Subcutaneous abdominal adipose tissue (tissue), 5 donors: Measurements from ENCODE around the gene RASA4.
"Not testable (repeated sequence)": the region's sequence is repeated elsewhere in the genome, so short reads cannot be mapped to it uniquely, and the experiment has no call there.

Source experiments
- H3K27ac ChIP-seq: one replicate; pipeline ENCODE4 v1.7.0; 2013; ENCODE audit warnings: low read depth, mild to moderate bottlenecking, inconsistent platforms, low read length, moderate library complexity
- H3K27me3 ChIP-seq, 5 donors: one replicate each; pipeline ENCODE4 v1.7.0; 2013; ENCODE audit warnings: low read length in 5 of 5, inconsistent platforms in 1 of 5; ENCODE audit not compliant: control insufficient read depth in 5 of 5, insufficient read depth in 4 of 5
- H3K36me3 ChIP-seq, 5 donors: one replicate each; pipeline ENCODE4 v1.7.0; 2013; ENCODE audit warnings: low read length in 5 of 5; ENCODE audit not compliant: control insufficient read depth in 5 of 5, insufficient read depth in 5 of 5
- H3K4me1 ChIP-seq, 5 donors: one replicate each; pipeline ENCODE4 v1.7.0; 2013; ENCODE audit warnings: low read length in 5 of 5, mild to moderate bottlenecking in 3 of 5, moderate library complexity in 1 of 5; ENCODE audit not compliant: control insufficient read depth in 5 of 5, insufficient read depth in 5 of 5
- H3K4me3 ChIP-seq, 5 donors: one replicate each; pipeline ENCODE4 v1.7.0; 2013; ENCODE audit warnings: low read length in 5 of 5, low read depth in 1 of 5
- H3K9ac ChIP-seq, 5 donors: one replicate each; pipeline ENCODE4 v1.7.0; 2013; ENCODE audit warnings: low read length in 5 of 5, mild to moderate bottlenecking in 4 of 5, moderate library complexity in 3 of 5
- H3K9me3 ChIP-seq, 5 donors: one replicate each; pipeline ENCODE4 v1.7.0; 2013; ENCODE audit warnings: low read length in 5 of 5; ENCODE audit not compliant: control insufficient read depth in 5 of 5
- donor health status: healthy.
- donor health status: healthy.
- donor health status: healthy.
- donor health status: healthy.
- donor health status: healthy.

The RASA4 gene

GRCh38 chr7:102606848-102607247 lies 9.7 kb downstream of the RASA4 start:
- H3K27me3 ChIP-seq, H3K9ac ChIP-seq, H3K4me1 ChIP-seq, H3K4me3 ChIP-seq, H3K36me3 ChIP-seq, H3K9me3 ChIP-seq, H3K27ac ChIP-seq: not testable (repeated sequence)

- not testable (repeated sequence) for H3K9ac ChIP-seq, H3K36me3 ChIP-seq, H3K27me3 ChIP-seq, H3K4me1 ChIP-seq, H3K27ac ChIP-seq, H3K9me3 ChIP-seq, H3K4me3 ChIP-seq
Measured at GRCh38 chr7:102604431-102605145, 12.0 kb downstream of the RASA4 start.

GRCh38 chr7:102602317-102602716 lies 14.2 kb downstream of the RASA4 start:
- H3K36me3 ChIP-seq, H3K9ac ChIP-seq, H3K27ac ChIP-seq, H3K4me3 ChIP-seq, H3K4me1 ChIP-seq, H3K9me3 ChIP-seq, H3K27me3 ChIP-seq: not testable (repeated sequence)

- H3K9ac ChIP-seq, H3K9me3 ChIP-seq, H3K27ac ChIP-seq: not testable (repeated sequence)
Measured at GRCh38 chr7:102599699-102600098, 16.9 kb downstream of the RASA4 start.

GRCh38 chr7:102596036-102596435 lies 20.5 kb downstream of the RASA4 start:
- H3K27me3 ChIP-seq, H3K4me1 ChIP-seq, H3K4me3 ChIP-seq, H3K36me3 ChIP-seq, H3K27ac ChIP-seq, H3K9ac ChIP-seq, H3K9me3 ChIP-seq: not testable (repeated sequence)

More at GRCh38 chr7:102599699-102600098, 16.9 kb downstream of the RASA4 start:
- H3K4me1 ChIP-seq, H3K36me3 ChIP-seq, H3K4me3 ChIP-seq, H3K27me3 ChIP-seq: not testable (repeated sequence)

- not testable (repeated sequence) for H3K27ac ChIP-seq, H3K9ac ChIP-seq, H3K4me3 ChIP-seq, H3K4me1 ChIP-seq, H3K36me3 ChIP-seq, H3K9me3 ChIP-seq, H3K27me3 ChIP-seq
Measured at GRCh38 chr7:102593637-102594334, 22.8 kb downstream of the RASA4 start.

GRCh38 chr7:102592477-102593019 lies 24.0 kb downstream of the RASA4 start:
- H3K27me3 ChIP-seq, H3K9me3 ChIP-seq, H3K27ac ChIP-seq, H3K4me3 ChIP-seq, H3K4me1 ChIP-seq, H3K36me3 ChIP-seq, H3K9ac ChIP-seq: not testable (repeated sequence)

- H3K36me3 ChIP-seq, H3K27ac ChIP-seq, H3K27me3 ChIP-seq, H3K9ac ChIP-seq, H3K4me1 ChIP-seq, H3K9me3 ChIP-seq, H3K4me3 ChIP-seq: not testable (repeated sequence)
Measured at GRCh38 chr7:102589857-102590256, 26.7 kb downstream of the RASA4 start.

- H3K27me3 ChIP-seq, H3K9me3 ChIP-seq, H3K36me3 ChIP-seq, H3K27ac ChIP-seq, H3K4me3 ChIP-seq, H3K9ac ChIP-seq, H3K4me1 ChIP-seq: not testable (repeated sequence)
Measured at GRCh38 chr7:102583495-102583894, 33.1 kb downstream of the RASA4 start.

- not testable (repeated sequence) for H3K4me1 ChIP-seq, H3K27ac ChIP-seq, H3K9me3 ChIP-seq, H3K4me3 ChIP-seq, H3K9ac ChIP-seq, H3K27me3 ChIP-seq, H3K36me3 ChIP-seq
Measured at GRCh38 chr7:102581722-102582121, 34.8 kb downstream of the RASA4 start.
